Endothelial cell of umbilical vein (primary cell): ENCODE results near the gene RPS19. TPM values are rescaled to one million over a fixed set of nuclear protein-coding genes. Genes with fewer than 3 reads are reported as not detected.

Source experiments
- BruUV-seq: library from RNA; stranded (reverse); fragments of 400-500 nt; replicated peaks from 2 replicates; lab custom pipeline; 2021; lab: Mats Ljungman, UMichigan
- CTCF ChIA-PET: fragments of 300-600, 350-600 bp; sonication (Branson Sonifier 250); formaldehyde crosslinking; loops from one replicate; lab custom pipeline; 2021; ENCODE audit warnings: antibody characterized with exemption, inconsistent platforms; lab: Charles Lee
- POLR2A ChIA-PET: fragments of 300-600, 350-600 bp; sonication (Branson Sonifier 250); formaldehyde crosslinking; loops from one replicate; lab custom pipeline; 2021; ENCODE audit warnings: antibody characterized with exemption, inconsistent platforms; lab: Charles Lee
- DNase-seq: peaks from one replicate; pipeline ENCODE4 v3.0.0-alpha.2; 2011; ENCODE audit warnings: low read depth, low spot score
- FAIRE-seq: peaks from 2 replicates; lab custom pipeline; 2011; peaks lifted over from hg19 to GRCh38; lab: Jason Lieb, UNC
- H2AFZ ChIP-seq: 2 replicates; pipeline ENCODE4 v1.6.0; 2012; ENCODE audit warnings: low read depth, low read length, control low read depth, inconsistent platforms
- H3K27ac ChIP-seq: 2 replicates; pipeline ENCODE4 v1.5.1; 2011; ENCODE audit warnings: low read depth, mild to moderate bottlenecking, control low read depth, low read length, moderate library complexity; ENCODE audit not compliant: insufficient read depth
- H3K27me3 ChIP-seq, 2 experiments: 2 replicates each; pipeline versions ENCODE4 v1.6.0 to v1.6.1; 2011; ENCODE audit warnings: low read length in 2 of 2, mixed read lengths in 1 of 2; ENCODE audit not compliant: control insufficient read depth in 2 of 2, insufficient read depth in 2 of 2
- H3K36me3 ChIP-seq, 2 experiments: 2 replicates in 1 of 2; 3 replicates in 1 of 2; pipeline ENCODE4 v1.5.1; 2011; ENCODE audit warnings: low read length in 2 of 2, mild to moderate bottlenecking in 1 of 2, moderate library complexity in 1 of 2; ENCODE audit not compliant: control insufficient read depth in 2 of 2, insufficient read depth in 2 of 2; ENCODE audit errors: extremely low read depth in 1 of 2
- H3K4me1 ChIP-seq: 3 replicates; pipeline ENCODE4 v1.5.1; 2011; ENCODE audit warnings: mild to moderate bottlenecking, low read length; ENCODE audit not compliant: control insufficient read depth, insufficient read depth; ENCODE audit errors: extremely low read depth
- H3K4me2 ChIP-seq: 2 replicates; pipeline ENCODE4 v1.6.1; 2011; ENCODE audit warnings: low read length, control low read depth, mixed read lengths; ENCODE audit not compliant: insufficient read depth
- H3K4me3 ChIP-seq, 3 experiments: fragments of 200-600 bp in 1 of 3; sonication (generic), shearing (Covaris generic) in 1 of 3; replicated peaks in 1 of 3; 2 replicates each; pipeline ENCODE4 v1.5.1; 2011 to 2016; ENCODE audit warnings: control low read depth in 3 of 3, low read length in 3 of 3, mild to moderate bottlenecking in 2 of 3, inconsistent platforms in 1 of 3, low read depth in 1 of 3, moderate library complexity in 1 of 3; ENCODE audit not compliant: insufficient read depth in 1 of 3
- H3K79me2 ChIP-seq: 2 replicates; pipeline ENCODE4 v1.6.0; 2012; ENCODE audit warnings: low read length, inconsistent platforms; ENCODE audit not compliant: control insufficient read depth, insufficient read depth
- H3K9ac ChIP-seq: replicated peaks from 2 replicates; pipeline ENCODE3; 2011; ENCODE audit warnings: low read length, control low read depth; ENCODE audit not compliant: insufficient read depth; ENCODE audit errors: extremely low read depth
- H3K9me1 ChIP-seq: replicated peaks from 3 replicates; pipeline ENCODE4 v1.6.0; 2011; ENCODE audit warnings: mild to moderate bottlenecking, low read length; ENCODE audit not compliant: control insufficient read depth, insufficient read depth; ENCODE audit errors: extremely low read depth
- H3K9me3 ChIP-seq: replicated peaks from 2 replicates; pipeline ENCODE4 v1.5.1; 2012; ENCODE audit warnings: low read length, inconsistent platforms; ENCODE audit not compliant: control insufficient read depth, insufficient read depth
- H4K20me1 ChIP-seq: replicated peaks from 2 replicates; pipeline ENCODE3; 2011; ENCODE audit warnings: mild to moderate bottlenecking, low read length; ENCODE audit not compliant: control insufficient read depth, insufficient read depth; ENCODE audit errors: extremely low read depth
- CTCF ChIP-seq, 2 donors: IDR thresholded peaks; 1 replicate in 1 of 2; 2 replicates in 1 of 2; pipeline ENCODE4 v1.5.1; 2011; ENCODE audit warnings: low read length in 2 of 2, mild to moderate bottlenecking in 2 of 2, moderate library complexity in 2 of 2, control low read depth in 1 of 2, inconsistent platforms in 1 of 2, low read depth in 1 of 2; ENCODE audit not compliant: insufficient read depth in 1 of 2; ENCODE audit errors: extremely low read depth in 1 of 2
- EZH2 ChIP-seq: IDR thresholded peaks from 2 replicates; pipeline ENCODE4 v1.6.1; 2012; ENCODE audit warnings: borderline replicate concordance, low read depth, mild to moderate bottlenecking, moderate library complexity, low read length, inconsistent platforms; ENCODE audit not compliant: severe bottlenecking
- FOS ChIP-seq: IDR thresholded peaks from 2 replicates; pipeline ENCODE4 v1.6.1; 2011; ENCODE audit warnings: mild to moderate bottlenecking, low read length, moderate library complexity, borderline replicate concordance; ENCODE audit not compliant: insufficient read depth
- GATA2 ChIP-seq: IDR thresholded peaks from 2 replicates; pipeline ENCODE4 v1.7.0; 2011; ENCODE audit warnings: low read depth, mild to moderate bottlenecking, moderate library complexity, mixed read lengths, low read length; ENCODE audit not compliant: insufficient read length, insufficient read depth
- JUN ChIP-seq: IDR thresholded peaks from 2 replicates; pipeline ENCODE4 v1.6.1; 2011; ENCODE audit warnings: borderline replicate concordance, low read depth; ENCODE audit not compliant: insufficient read length, insufficient read depth
- MYC ChIP-seq: IDR thresholded peaks from one replicate; pipeline ENCODE4 v1.6.1; 2011; ENCODE audit warnings: mild to moderate bottlenecking, low read depth, low read length
- POLR2AphosphoS5 ChIP-seq: IDR thresholded peaks from 2 replicates; pipeline ENCODE4 v1.6.1; 2012; ENCODE audit warnings: low read depth, mild to moderate bottlenecking, control low read depth, low read length, moderate library complexity; ENCODE audit not compliant: insufficient read depth
- dilution Hi-C: fragments of 300-500 bp; cut with MboI; formaldehyde crosslinking; loops from one replicate; pipeline ENCODE4 v1.15.0; 2019; ENCODE audit warnings: low sequenced_read_pairs; ENCODE audit not compliant: extremely low pct_ligation_motif_present
- intact Hi-C: fragments of 100-400 bp; cut with micrococcal nuclease; formaldehyde crosslinking; loops from one replicate; pipeline ENCODE4 v1.10.0; 2022
- polyA plus RNA-seq, 4 experiments: library from polyadenylated mRNA; depleted of rRNA in 3 of 4; stranded (reverse) in 3 of 4; unstranded in 1 of 4; fragments of >200 nt; gene quantifications; 2 replicates each; pipeline versions ENCODE4 v1.2.1 to v1.2.3, GENCODE V29; 2011 to 2012; ENCODE audit warnings: missing spikeins in 1 of 4
- total RNA-seq: library from RNA; stranded (reverse); gene quantifications from 2 replicates; pipeline ENCODE4 v1.2.3, GENCODE V29; 2021

The RPS19 gene
- total and polyA plus RNA-seq, 2 donors (not counting 3 experiments of a cell fraction or from before 2014, with no cell fraction given) = 2,234 to 4,353 TPM

- ChIA-PET POLR2A (no interaction called here), CTCF (no interaction called here)
- Histone ChIP-seq H3K9me1 (no peaks in the 10 kb centered on the region), H3K36me3 (no peaks in the 10 kb centered on the region), H3K4me1 (no peaks in the 10 kb centered on the region), H3K9me3 (no peaks in the 10 kb centered on the region), H3K79me2 (no peaks in the 10 kb centered on the region), H2AFZ (no peak overlapping the region), H3K9ac (no peak overlapping the region), H3K27ac (no peak overlapping the region), H3K4me3 (no peak overlapping the region), H3K4me2 (no peak overlapping the region), H3K27me3 (peaks cover 52 to 60% of the 10 kb centered on the region in 2 experiments), H4K20me1 (no peaks in the 10 kb centered on the region)
- FAIRE-seq (no peak), DNase-seq (no peak)
- BruUV-seq = no TSS peak
- intact Hi-C loops = no loop called here
- dilution Hi-C loops = no loop called here
- TF ChIP-seq POLR2AphosphoS5 (no peak), FOS (no peak), GATA2 (no peak), EZH2 (no peak), CTCF (IDR thresholded peaks at IDR 0.05; ENCODE audit: extremely low read depth in 1 of 2, insufficient read depth in 1 of 2, low read depth in 1 of 2, low read length in 2 of 2) (no peak), MYC (no peak), JUN (no peak)
Observed at GRCh38 chr19:41917676-41918075, 57.6 kb downstream of the RPS19 start.
